Keratinocyte (primary cell): ENCODE results near the gene ST8SIA5. TPM values are rescaled to one million over a fixed set of nuclear protein-coding genes. Genes with fewer than 3 reads are reported as not detected.

Experiments
- DNase-seq: peaks from one replicate; pipeline ENCODE4 v3.0.0-alpha.2; 2011; ENCODE audit warnings: low read depth, missing footprints, low spot score
- FAIRE-seq: peaks from 2 replicates; lab custom pipeline; 2011; peaks lifted over from hg19 to GRCh38; lab: Jason Lieb, UNC
- H2AFZ ChIP-seq: 2 replicates; pipeline ENCODE4 v1.6.0; 2012; ENCODE audit warnings: low read length, control low read depth, inconsistent platforms; ENCODE audit not compliant: control insufficient read depth
- H3K27ac ChIP-seq: 2 replicates; pipeline ENCODE4 v1.5.1; 2011; ENCODE audit warnings: low read length; ENCODE audit not compliant: control insufficient read depth, insufficient read depth
- H3K27me3 ChIP-seq: 3 replicates; pipeline ENCODE4 v1.6.0; 2011; ENCODE audit warnings: low read length; ENCODE audit not compliant: control insufficient read depth, insufficient read depth; ENCODE audit errors: extremely low read depth
- H3K36me3 ChIP-seq, 2 experiments: 2 replicates in 1 of 2; 3 replicates in 1 of 2; pipeline ENCODE4 v1.5.1; 2011; ENCODE audit warnings: low read length in 2 of 2, mild to moderate bottlenecking in 1 of 2; ENCODE audit not compliant: control insufficient read depth in 2 of 2, insufficient read depth in 2 of 2; ENCODE audit errors: extremely low read depth in 1 of 2
- H3K4me1 ChIP-seq: 3 replicates; pipeline ENCODE4 v1.5.1; 2011; ENCODE audit warnings: low read length; ENCODE audit not compliant: control insufficient read depth, insufficient read depth; ENCODE audit errors: extremely low read depth
- H3K4me2 ChIP-seq: 3 replicates; pipeline ENCODE4 v1.6.0; 2011; ENCODE audit warnings: low read depth, low read length; ENCODE audit not compliant: control insufficient read depth, insufficient read depth; ENCODE audit errors: extremely low read depth
- H3K4me3 ChIP-seq, 3 experiments: fragments of 200-600 bp in 1 of 3; sonication (generic) in 1 of 3; 2 replicates in 2 of 3; 3 replicates in 1 of 3; pipeline ENCODE4 v1.5.1; 2011 to 2016; ENCODE audit warnings: low read length in 3 of 3, mild to moderate bottlenecking in 3 of 3, control low read depth in 2 of 3, inconsistent platforms in 1 of 3, low read depth in 1 of 3, mixed read lengths in 1 of 3, mixed run types in 1 of 3, moderate library complexity in 1 of 3; ENCODE audit not compliant: control insufficient read depth in 2 of 3, insufficient read depth in 2 of 3; ENCODE audit errors: extremely low read depth in 1 of 3
- H3K79me2 ChIP-seq: 2 replicates; pipeline ENCODE4 v1.6.0; 2012; ENCODE audit warnings: low read length; ENCODE audit not compliant: control insufficient read depth, insufficient read depth
- H3K9ac ChIP-seq: 3 replicates; pipeline ENCODE4 v1.6.0; 2011; ENCODE audit warnings: low read length; ENCODE audit not compliant: control insufficient read depth, insufficient read depth; ENCODE audit errors: extremely low read depth
- H3K9me1 ChIP-seq: 3 replicates; pipeline ENCODE4 v1.6.0; 2011; ENCODE audit warnings: low read length; ENCODE audit not compliant: control insufficient read depth, insufficient read depth; ENCODE audit errors: extremely low read depth
- H3K9me3 ChIP-seq: 2 replicates; pipeline ENCODE4 v1.5.1; 2012; ENCODE audit warnings: low read depth, low read length; ENCODE audit not compliant: control insufficient read depth
- H4K20me1 ChIP-seq: 3 replicates; pipeline ENCODE4 v1.6.0; 2011; ENCODE audit warnings: low read length; ENCODE audit not compliant: control insufficient read depth, insufficient read depth; ENCODE audit errors: extremely low read depth
- CTCF ChIP-seq, 3 experiments: IDR thresholded peaks in 1 of 3; conservative IDR thresholded peaks in 1 of 3; optimal IDR thresholded peaks in 1 of 3; 2 replicates in 2 of 3; 3 replicates in 1 of 3; pipeline versions ENCODE3 to v1.5.1; 2011; ENCODE audit warnings: low read length in 3 of 3, mild to moderate bottlenecking in 3 of 3, moderate library complexity in 2 of 3, control low read depth in 1 of 3, inconsistent platforms in 1 of 3; ENCODE audit not compliant: insufficient read depth in 2 of 3; ENCODE audit errors: extremely low read depth in 1 of 3
- EZH2 ChIP-seq: IDR thresholded peaks from one replicate; pipeline ENCODE4 v1.6.1; 2012; ENCODE audit warnings: inconsistent platforms, mild to moderate bottlenecking, low read length, moderate library complexity
- dilution Hi-C: fragments of 300-500 bp; cut with MboI; formaldehyde crosslinking; loops from one replicate; pipeline ENCODE4 v1.7.0; 2020; ENCODE audit warnings: low sequenced_read_pairs; ENCODE audit not compliant: extremely low pct_ligation_motif_present
- polyA plus RNA-seq, 5 experiments: library from polyadenylated mRNA; depleted of rRNA in 3 of 5; stranded (reverse) in 3 of 5; stranded (forward) in 1 of 5; unstranded in 1 of 5; fragments of >200 nt; gene quantifications; 1 replicate in 1 of 5; 2 replicates in 3 of 5; 3 replicates in 1 of 5; pipeline versions ENCODE4 v1.2.1 to v1.2.3, GENCODE V29; 2011 to 2012; ENCODE audit warnings: missing spikeins in 2 of 5, low read depth in 1 of 5, low replicate concordance in 1 of 5

ST8SIA5 gene
- polyA plus RNA-seq, 1 donor (not counting 4 experiments of a cell fraction or from before 2014, with no cell fraction given) = under 0.01 TPM

GRCh38 chr18:46696268-46696667 lies 60.6 kb downstream of the ST8SIA5 start:
- H3K4me1 ChIP-seq = no peaks in the 10 kb centered on the region
- no peaks in the 10 kb centered on the region for H3K9me1 ChIP-seq
- H3K9ac ChIP-seq = no peak overlapping the region
- H4K20me1 ChIP-seq = no peaks in the 10 kb centered on the region
- dilution Hi-C loops = no loop called here
- no peak for DNase-seq
- no peaks in the 10 kb centered on the region for H3K79me2 ChIP-seq
- no peak for TF ChIP-seq EZH2
- no peaks in the 10 kb centered on the region for H3K27me3 ChIP-seq
- no peak overlapping the region for H3K4me3 ChIP-seq
- H3K36me3 ChIP-seq = no peaks in the 10 kb centered on the region
- no peaks in the 10 kb centered on the region for H3K9me3 ChIP-seq
- no peak overlapping the region for H3K27ac ChIP-seq
- no peak overlapping the region for H2AFZ ChIP-seq
- no peak for FAIRE-seq
- H3K4me2 ChIP-seq = no peak overlapping the region

GRCh38 chr18:46693996-46694395 lies 62.9 kb downstream of the ST8SIA5 start:
- Histone ChIP-seq H4K20me1 (no peaks in the 10 kb centered on the region), H3K9ac (no peak overlapping the region), H3K27me3 (no peaks in the 10 kb centered on the region), H3K4me2 (no peak overlapping the region), H3K79me2 (no peaks in the 10 kb centered on the region), H3K9me3 (no peaks in the 10 kb centered on the region), H3K4me1 (no peaks in the 10 kb centered on the region), H2AFZ (no peak overlapping the region), H3K4me3 (no peak overlapping the region), H3K9me1 (no peaks in the 10 kb centered on the region), H3K27ac (no peak overlapping the region), H3K36me3 (no peaks in the 10 kb centered on the region)
- FAIRE-seq = no peak
- DNase-seq = no peak
- dilution Hi-C loops = no loop called here
- TF ChIP-seq EZH2 = no peak
- no peak for TF ChIP-seq CTCF (optimal IDR thresholded peaks at IDR 0.05 in 1 of 3, IDR thresholded peaks at IDR 0.05 in 1 of 3, conservative IDR thresholded peaks at IDR 0.05 in 1 of 3; ENCODE audit: extremely low read depth in 1 of 3, insufficient read depth in 2 of 3, low read length in 3 of 3)

- Histone ChIP-seq H4K20me1 (no peaks in the 10 kb centered on the region), H3K4me3 (no peak overlapping the region), H3K9me1 (no peaks in the 10 kb centered on the region), H3K4me1 (no peaks in the 10 kb centered on the region), H3K79me2 (no peaks in the 10 kb centered on the region), H3K9me3 (no peaks in the 10 kb centered on the region), H3K36me3 (no peaks in the 10 kb centered on the region), H3K9ac (no peak overlapping the region), H2AFZ (no peak overlapping the region), H3K4me2 (no peak overlapping the region), H3K27ac (no peak overlapping the region), H3K27me3 (no peaks in the 10 kb centered on the region)
- no peak for DNase-seq
- no peak for FAIRE-seq
- no peak for TF ChIP-seq CTCF (optimal IDR thresholded peaks at IDR 0.05 in 1 of 3, IDR thresholded peaks at IDR 0.05 in 1 of 3, conservative IDR thresholded peaks at IDR 0.05 in 1 of 3; ENCODE audit: extremely low read depth in 1 of 3, insufficient read depth in 2 of 3, low read length in 3 of 3)
- dilution Hi-C loops = no loop called here
These were observed 67.9 kb downstream of the ST8SIA5 start for GRCh38 chr18:46688853-46689525.
